Skeletal muscle tissue (tissue), 4 donors: ENCODE data around the gene KRTAP10-6. TPM values are rescaled to one million over a fixed set of nuclear protein-coding genes. Genes with fewer than 3 reads are reported as not detected.
"Not testable (repeated sequence)": the region's sequence is repeated elsewhere in the genome, so short reads cannot be mapped to it uniquely, and the experiment has no call there.

Source experiments
- H3K27ac ChIP-seq: one replicate; pipeline ENCODE4 v1.7.0; 2013; ENCODE audit warnings: mild to moderate bottlenecking, low read depth, low read length, inconsistent platforms
- H3K27me3 ChIP-seq, 3 donors: one replicate each; pipeline ENCODE4 v1.7.0; 2013; ENCODE audit warnings: low read length in 3 of 3; ENCODE audit not compliant: control insufficient read depth in 3 of 3, insufficient read depth in 3 of 3
- H3K36me3 ChIP-seq, 3 donors: one replicate each; pipeline ENCODE4 v1.7.0; 2013; ENCODE audit warnings: low read length in 3 of 3; ENCODE audit not compliant: control insufficient read depth in 3 of 3, insufficient read depth in 3 of 3
- H3K4me1 ChIP-seq, 3 donors: one replicate each; pipeline ENCODE4 v1.7.0; 2013; ENCODE audit warnings: low read length in 3 of 3, mild to moderate bottlenecking in 3 of 3; ENCODE audit not compliant: control insufficient read depth in 3 of 3, insufficient read depth in 3 of 3
- H3K4me3 ChIP-seq, 3 donors: one replicate each; pipeline ENCODE4 v1.7.0; 2013; ENCODE audit warnings: low read length in 3 of 3
- H3K9ac ChIP-seq, 3 donors: one replicate each; pipeline ENCODE4 v1.7.0; 2013; ENCODE audit warnings: low read length in 3 of 3, mild to moderate bottlenecking in 3 of 3, moderate library complexity in 2 of 3, low read depth in 1 of 3
- H3K9me3 ChIP-seq, 3 donors: one replicate each; pipeline ENCODE4 v1.7.0; 2013; ENCODE audit warnings: low read length in 3 of 3; ENCODE audit not compliant: control insufficient read depth in 3 of 3
- total RNA-seq: library from RNA; depleted of rRNA; stranded (reverse); fragments of >200 nt; gene quantifications from one replicate; pipeline ENCODE4 v1.2.3, GENCODE V29; 2014
- donor health status: Osteomylitis.

The KRTAP10-6 gene
- total RNA-seq, 1 donor from 2014 or later, result not detected

GRCh38 chr21:44580231-44580821 lies 12.0 kb downstream of the KRTAP10-6 start, which contains the start of gene KRTAP10-5:
Gene KRTAP10-5 (minus strand): TSS chr21:44580604. CDS start chr21:44580578, 26 bp downstream.
- H3K27ac ChIP-seq, H3K4me3 ChIP-seq, H3K9ac ChIP-seq, H3K36me3 ChIP-seq, H3K4me1 ChIP-seq: not testable (repeated sequence)
- H3K27me3 ChIP-seq, result peaks cover 10 to 35% (median 26%) of the 10 kb centered on the region in 3 donors
- H3K9me3 ChIP-seq, result peaks cover 1 to 11% (median 6%) of the 10 kb centered on the region in 3 donors

DNA sequence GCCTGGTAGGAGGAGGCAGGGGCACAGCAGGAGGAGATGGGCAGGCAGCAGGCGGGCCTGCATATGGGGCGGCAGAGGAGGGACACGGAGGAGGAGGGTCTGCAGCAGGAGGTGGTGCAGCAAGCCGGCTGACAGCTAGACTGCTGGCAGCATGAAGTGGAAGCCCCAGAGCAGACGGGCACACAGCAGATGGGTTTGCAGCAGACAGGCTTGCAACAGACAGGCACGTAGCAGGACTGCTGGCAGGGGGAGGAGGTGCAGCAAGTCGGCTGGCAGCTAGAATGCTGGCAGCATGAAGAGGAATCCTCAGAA lies 12.5 kb downstream of the KRTAP10-6 start:
- Histone ChIP-seq H3K9me3 (peaks cover 1 to 8% (median 6%) of the 10 kb centered on the region in 3 donors), H3K36me3 (no peaks in the 10 kb centered on the region), H3K27ac (no peak overlapping the region)

DNA sequence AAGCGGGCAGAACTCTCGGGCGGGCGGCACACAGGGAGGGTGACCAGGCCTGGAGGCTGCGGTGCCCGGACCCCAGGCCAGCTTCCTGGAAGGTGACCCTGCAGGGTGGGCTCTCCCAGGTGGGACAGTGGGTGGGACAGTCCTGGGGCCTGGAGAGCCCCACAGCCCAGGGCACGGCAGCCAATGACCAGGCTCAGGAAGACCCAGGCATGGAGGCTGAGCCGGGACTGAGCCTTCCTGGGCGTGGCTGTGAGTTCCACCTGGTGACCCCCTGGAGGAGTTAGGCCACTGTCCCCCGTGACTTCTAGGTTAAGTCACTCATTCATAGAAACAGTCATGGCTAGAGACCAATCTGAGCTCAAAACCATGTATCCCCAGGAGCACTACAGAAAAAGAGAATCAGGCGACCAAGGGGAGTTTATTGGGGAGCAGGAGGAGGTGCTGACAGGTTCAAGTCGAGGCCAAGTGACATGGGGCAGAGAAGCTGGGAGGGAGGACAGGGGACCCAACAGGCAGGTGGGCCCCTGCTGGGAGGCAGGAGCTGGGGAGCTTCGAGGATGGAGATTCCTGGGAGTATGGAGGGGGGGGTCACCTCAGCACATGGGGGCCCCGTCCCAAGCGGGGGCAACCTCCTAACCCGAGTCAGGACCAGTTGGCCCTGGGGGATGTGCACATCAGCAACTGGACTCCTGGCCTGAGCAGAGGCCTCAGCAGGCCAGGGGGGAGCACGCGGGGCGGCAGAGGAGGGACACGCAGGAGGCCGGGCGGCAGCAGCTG lies 13.1 kb downstream of the KRTAP10-6 start:
- H3K9ac ChIP-seq, result no peak overlapping the region
- peaks cover 1 to 8% (median 6%) of the 10 kb centered on the region in 3 donors for H3K9me3 ChIP-seq
- no peaks in the 10 kb centered on the region for H3K4me1 ChIP-seq
- no peak overlapping the region for H3K4me3 ChIP-seq
- no peaks in the 10 kb centered on the region for H3K36me3 ChIP-seq
- H3K27ac ChIP-seq, result no peak overlapping the region
- H3K27me3 ChIP-seq, result peaks cover 10 to 39% (median 34%) of the 10 kb centered on the region in 3 donors

More for the DNA sequence above, 12.5 kb downstream of the KRTAP10-6 start:
- H3K4me3 ChIP-seq, result no peak overlapping the region
- H3K4me1 ChIP-seq, result no peaks in the 10 kb centered on the region
- H3K9ac ChIP-seq, result no peak overlapping the region
- peaks cover 10 to 36% (median 29%) of the 10 kb centered on the region in 3 donors for H3K27me3 ChIP-seq

DNA sequence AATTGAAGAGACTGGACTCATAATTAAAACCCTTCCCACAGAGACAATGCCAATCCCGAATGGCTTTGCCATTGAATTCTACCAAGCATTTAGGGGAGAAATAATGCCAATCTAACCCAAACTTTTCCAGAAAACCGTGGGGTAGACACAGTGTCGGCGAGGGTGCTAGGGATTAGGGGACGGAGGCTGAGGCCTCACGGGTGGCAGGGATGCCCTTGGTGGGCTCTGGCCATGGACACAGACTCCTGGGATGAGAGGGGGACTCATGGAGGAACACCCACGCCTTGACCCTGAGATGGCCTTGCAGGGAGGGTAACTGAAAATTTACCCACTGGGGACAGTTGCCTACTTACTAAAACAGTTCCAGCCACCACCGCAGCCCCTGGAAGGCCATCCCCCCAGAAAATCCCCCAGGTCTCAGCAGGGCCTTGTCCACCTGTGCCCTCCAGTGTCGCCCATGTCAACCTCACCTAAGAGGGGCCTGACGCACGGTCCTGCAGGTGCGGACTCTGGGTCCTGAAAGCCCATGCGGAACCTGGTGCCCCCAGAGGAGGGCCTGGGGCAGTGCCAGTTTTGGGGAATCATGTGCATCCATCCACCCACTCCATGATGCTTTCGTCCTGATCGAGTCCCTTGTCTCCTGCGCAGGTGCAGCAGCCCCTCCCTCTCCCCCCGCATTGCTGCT lies 13.8 kb downstream of the KRTAP10-6 start:
- no peak overlapping the region for H3K4me3 ChIP-seq
- H3K27me3 ChIP-seq, result peaks cover 10 to 35% (median 30%) of the 10 kb centered on the region in 3 donors
- H3K4me1 ChIP-seq, result no peaks in the 10 kb centered on the region
- H3K9me3 ChIP-seq, result peaks cover 1 to 8% (median 6%) of the 10 kb centered on the region in 3 donors
- H3K36me3 ChIP-seq, result no peaks in the 10 kb centered on the region
- H3K9ac ChIP-seq, result no peak overlapping the region
- no peak overlapping the region for H3K27ac ChIP-seq

GRCh38 chr21:44576025-44576420 lies 16.3 kb downstream of the KRTAP10-6 start:
- Histone ChIP-seq H3K9me3 (peaks cover 0 to 8% (median 2%) of the 10 kb centered on the region in 3 donors), H3K27ac (no peak overlapping the region), H3K4me3 (no peak overlapping the region), H3K27me3 (peaks cover 8 to 52% (median 42%) of the 10 kb centered on the region in 3 donors), H3K9ac (no peak overlapping the region), H3K4me1 (no peaks in the 10 kb centered on the region), H3K36me3 (no peaks in the 10 kb centered on the region)

DNA sequence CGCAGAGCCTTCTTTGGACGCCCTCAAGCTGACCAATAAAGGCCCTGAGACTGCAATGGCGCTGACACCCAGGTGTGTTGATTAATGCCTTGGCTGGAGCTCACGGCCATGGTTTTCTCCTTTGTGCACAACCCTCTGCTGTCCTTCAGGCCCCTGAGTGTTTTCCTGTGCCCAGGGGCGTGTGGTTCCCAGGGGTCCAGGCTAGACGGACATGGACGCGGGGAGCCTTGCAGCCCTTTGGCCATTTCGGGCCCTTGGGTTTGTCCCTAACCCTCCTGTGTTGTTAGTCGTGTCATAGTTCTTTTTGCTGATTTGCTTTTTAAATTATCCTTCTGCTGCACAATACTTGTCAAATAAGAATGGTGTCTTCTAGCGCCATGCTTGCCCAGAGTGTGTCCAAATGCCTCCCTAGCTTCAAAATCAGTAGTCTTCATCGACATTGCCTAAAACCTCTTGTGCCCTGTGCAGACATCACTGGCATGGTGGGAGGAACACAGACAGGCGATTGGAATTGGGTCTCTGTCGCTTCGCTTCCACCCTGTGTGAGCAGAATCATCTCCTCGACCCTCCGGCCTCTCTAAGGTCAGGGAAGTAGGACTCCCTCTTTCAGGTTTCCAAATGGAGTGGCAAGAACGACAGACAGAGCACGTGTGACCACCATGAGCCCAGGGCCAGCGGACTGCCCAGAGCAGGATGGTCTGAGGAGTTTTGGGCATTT lies 16.8 kb downstream of the KRTAP10-6 start:
- H3K4me1 ChIP-seq, result no peaks in the 10 kb centered on the region
- no peak overlapping the region for H3K9ac ChIP-seq
- H3K27ac ChIP-seq, result no peak overlapping the region
- peaks cover 9 to 54% (median 42%) of the 10 kb centered on the region in 3 donors for H3K27me3 ChIP-seq
- H3K4me3 ChIP-seq, result no peak overlapping the region
- H3K9me3 ChIP-seq, result peaks cover 0 to 7% (median 0%) of the 10 kb centered on the region in 3 donors
- H3K36me3 ChIP-seq, result no peaks in the 10 kb centered on the region

GRCh38 chr21:44574457-44575306 lies 17.6 kb downstream of the KRTAP10-6 start:
- H3K36me3 ChIP-seq, result no peaks in the 10 kb centered on the region
- peaks cover 15 to 57% (median 48%) of the 10 kb centered on the region in 3 donors for H3K27me3 ChIP-seq
- H3K4me1 ChIP-seq, result no peaks in the 10 kb centered on the region
- H3K9ac ChIP-seq, result no peak overlapping the region
- H3K9me3 ChIP-seq, result peaks cover 0 to 7% (median 0%) of the 10 kb centered on the region in 3 donors
- H3K4me3 ChIP-seq, result no peak overlapping the region
- H3K27ac ChIP-seq, result no peak overlapping the region

DNA sequence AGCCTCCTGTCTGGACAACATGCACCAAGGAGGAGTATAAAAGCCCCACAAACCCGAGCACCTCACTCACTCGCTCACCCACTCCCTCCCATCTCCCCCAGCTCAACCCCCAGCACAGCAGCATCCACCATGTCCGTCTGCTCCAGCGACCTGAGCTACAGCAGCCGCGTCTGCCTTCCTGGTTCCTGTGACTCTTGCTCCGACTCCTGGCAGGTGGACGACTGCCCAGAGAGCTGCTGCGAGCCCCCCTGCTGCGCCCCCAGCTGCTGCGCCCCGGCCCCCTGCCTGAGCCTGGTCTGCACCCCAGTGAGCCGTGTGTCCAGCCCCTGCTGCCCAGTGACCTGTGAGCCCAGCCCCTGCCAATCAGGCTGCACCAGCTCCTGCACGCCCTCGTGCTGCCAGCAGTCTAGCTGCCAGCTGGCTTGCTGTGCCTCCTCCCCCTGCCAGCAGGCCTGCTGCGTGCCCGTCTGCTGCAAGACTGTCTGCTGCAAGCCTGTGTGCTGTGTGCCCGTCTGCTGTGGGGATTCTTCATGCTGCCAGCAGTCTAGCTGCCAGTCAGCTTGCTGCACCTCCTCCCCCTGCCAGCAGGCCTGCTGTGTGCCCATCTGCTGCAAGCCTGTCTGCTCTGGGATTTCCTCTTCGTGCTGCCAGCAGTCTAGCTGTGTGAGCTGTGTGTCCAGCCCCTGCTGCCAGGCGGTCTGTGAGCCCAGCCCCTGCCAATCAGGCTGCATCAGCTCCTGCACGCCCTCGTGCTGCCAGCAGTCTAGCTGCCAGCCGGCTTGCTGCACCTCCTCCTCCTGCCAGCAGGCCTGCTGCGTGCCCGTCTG lies 18.5 kb downstream of the KRTAP10-6 start, which contains the start of gene KRTAP10-4:
Gene KRTAP10-4, plus strand, starts transcription at position 100 of the 827 bp plus-strand sequence. Its CDS starts 30 bp downstream, at position 130.
- not testable (repeated sequence) for H3K27ac ChIP-seq, H3K4me1 ChIP-seq
- H3K27me3 ChIP-seq, result peaks cover 18 to 57% (median 55%) of the 10 kb centered on the region in 3 donors

More for the DNA sequence above, 18.5 kb downstream of the KRTAP10-6 start, which contains the start of gene KRTAP10-4:
- not testable (repeated sequence) for H3K4me3 ChIP-seq, H3K9ac ChIP-seq, H3K36me3 ChIP-seq, H3K9me3 ChIP-seq
